NCI-H510A (cell line): ENCODE measurements around the gene HLA-DMB.
"Not testable (repeated sequence)": the region's sequence is repeated elsewhere in the genome, so short reads cannot be mapped to it uniquely, and the experiment has no call there.

Source experiments
- DNase-seq: peaks from one replicate; lab custom pipeline; 2025; lab: John Stamatoyannopoulos, UW

The HLA-DMB gene

DNA sequence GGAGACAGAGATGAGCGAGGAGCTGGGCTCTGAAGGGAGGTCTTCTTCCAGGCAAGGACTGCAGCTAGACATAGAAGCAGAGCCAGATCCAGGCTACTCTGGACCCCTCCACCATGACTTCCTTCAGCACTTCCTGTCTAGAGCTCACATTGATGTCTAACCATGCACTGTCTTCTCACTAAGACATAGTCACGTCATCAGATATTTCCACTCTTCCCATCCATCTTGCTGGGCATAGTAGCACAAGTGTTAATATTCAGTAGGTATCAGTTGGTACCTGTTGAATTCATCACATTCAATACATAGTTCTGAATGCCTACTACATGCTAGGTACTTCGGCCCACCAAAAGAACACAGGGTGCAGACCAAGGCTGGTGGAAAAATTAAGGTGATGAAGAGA, 9.2 kb upstream of the HLA-DMB start:
- no peak for DNase-seq

DNA sequence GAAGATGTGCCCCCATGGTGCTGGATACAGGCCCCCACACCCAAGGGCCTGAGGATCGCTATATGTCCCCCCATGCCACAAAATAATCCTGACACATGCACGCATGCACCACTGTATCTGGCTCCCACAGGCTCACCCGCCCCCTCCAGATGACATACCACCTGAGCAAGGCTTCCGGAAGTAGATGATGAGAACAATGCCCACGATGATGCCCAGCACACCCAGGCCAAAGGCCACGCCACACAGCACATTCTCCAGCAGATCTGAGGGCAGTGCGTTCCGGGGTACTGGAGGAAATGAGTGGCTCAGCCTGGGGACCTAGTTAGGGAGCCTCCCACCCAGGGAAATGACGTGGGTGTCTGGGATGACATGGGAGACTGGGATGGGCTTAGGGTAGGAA, 8.3 kb upstream of the HLA-DMB start:
- DNase-seq: no peak

DNA sequence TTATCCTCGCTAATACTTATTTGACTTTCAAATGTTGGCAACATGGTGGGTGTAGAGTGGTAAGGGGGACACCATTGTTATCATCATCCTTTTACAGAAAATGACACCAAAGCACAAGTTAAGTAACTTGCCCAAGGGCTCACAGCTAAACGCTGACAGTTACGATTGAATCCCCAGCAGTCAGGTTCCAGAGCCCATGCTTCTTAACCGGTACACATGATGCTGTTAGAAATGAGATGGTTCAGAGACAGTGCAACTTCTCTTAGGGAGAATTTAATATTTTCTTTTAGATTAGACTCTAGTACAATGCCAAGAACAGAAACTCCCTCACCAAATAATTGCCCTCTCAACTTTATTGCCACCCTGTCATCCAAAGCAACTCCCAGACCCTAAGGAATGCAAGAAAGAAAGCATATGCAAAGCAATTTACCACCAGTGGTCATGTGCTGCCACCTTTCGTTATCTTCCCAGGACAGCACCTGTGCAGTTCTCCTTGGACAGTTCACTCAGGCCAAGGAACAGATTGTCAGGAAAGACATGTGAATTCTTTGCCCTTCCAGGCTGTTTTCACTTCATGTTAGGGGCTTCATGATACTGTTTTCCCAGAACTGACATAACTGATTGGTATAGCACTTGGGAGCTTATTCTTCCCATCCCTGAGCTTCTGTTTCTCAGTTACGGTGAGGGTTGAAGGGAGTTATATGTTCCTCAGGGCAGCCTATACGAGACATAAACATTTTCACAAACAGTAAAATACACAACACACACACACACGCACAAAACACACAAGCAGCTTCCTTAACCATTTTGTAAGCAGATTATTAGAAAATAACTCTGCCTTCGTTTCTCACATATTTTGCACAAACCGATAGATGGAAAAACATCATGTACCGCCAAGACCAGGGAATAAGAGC, 7.0 kb upstream of the HLA-DMB start:
- DNase-seq: no peak

DNA sequence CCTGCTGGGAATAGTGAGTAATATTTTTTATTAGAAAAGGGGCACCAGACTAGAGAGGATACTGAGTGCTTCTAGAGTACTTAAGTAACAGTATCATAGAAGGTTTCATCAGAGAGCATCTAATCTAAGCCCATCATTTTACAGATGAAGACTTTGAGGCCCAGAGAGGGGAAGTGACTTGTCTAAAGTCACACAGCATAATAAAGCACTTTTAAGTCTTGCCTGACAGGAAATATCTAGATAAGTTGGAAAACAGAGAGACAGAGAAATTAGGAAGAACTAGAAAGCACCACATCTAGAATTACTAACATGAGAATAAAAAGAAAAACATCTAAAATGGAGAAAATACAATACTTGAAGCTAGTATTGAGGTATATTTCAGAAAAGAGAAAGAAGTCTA, 6.1 kb upstream of the HLA-DMB start:
- DNase-seq: no peak

DNA sequence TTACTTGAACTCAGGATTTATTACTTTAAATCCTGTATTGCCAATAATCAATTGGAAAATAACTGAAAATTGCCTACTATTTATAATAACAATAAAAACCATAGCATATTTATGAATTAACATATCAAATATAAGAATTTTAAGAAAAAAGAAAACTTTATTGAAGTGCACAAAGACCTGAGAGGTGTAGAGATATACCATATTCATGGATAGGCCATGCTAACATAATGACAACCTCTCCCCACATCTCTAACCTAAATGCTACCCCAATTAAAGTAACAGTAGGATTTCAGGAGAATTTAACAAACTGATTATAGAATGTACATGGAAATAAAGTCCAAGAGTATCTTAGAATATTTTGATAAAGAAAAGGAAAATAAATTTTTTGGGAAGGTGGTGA, 5.1 kb upstream of the HLA-DMB start:
- no peak for DNase-seq

DNA sequence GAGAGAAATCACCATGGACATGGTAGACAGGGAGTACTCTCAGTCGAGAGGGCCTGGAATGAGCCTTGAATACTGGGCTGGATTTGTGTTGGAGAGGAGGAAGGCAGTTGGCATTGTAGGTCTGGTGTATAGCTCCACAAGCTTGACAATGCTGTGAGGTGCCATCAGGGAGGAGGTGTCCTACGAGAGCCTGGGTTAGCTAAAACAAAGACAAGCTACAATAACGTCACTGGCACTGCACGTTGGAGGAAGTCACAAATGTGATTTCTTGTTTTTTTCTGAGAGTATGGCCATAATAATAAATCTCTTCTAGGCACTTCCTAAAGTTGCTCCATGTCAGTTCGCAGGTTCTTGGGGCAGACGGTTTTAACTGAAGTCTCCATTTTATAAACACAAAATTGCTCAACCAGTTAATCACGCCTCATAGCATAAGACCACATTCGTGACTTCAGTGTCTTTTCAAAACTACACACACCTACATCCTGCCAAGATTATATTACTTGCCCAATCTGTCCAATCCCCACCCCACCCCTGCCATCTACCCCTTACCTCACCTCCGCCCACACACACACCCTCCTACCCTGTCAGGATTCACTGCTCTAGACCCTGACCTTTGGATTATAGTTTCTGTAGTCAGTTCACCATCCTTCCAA, 4.4 kb upstream of the HLA-DMB start:
- DNase-seq: no peak

GRCh38 chr6:32943864-32944649, 3.2 kb upstream of the HLA-DMB start:
- DNase-seq: no peak

- not testable (repeated sequence) for DNase-seq
These were observed 1.8 kb upstream of the HLA-DMB start for GRCh38 chr6:32942555-32943123.

DNA sequence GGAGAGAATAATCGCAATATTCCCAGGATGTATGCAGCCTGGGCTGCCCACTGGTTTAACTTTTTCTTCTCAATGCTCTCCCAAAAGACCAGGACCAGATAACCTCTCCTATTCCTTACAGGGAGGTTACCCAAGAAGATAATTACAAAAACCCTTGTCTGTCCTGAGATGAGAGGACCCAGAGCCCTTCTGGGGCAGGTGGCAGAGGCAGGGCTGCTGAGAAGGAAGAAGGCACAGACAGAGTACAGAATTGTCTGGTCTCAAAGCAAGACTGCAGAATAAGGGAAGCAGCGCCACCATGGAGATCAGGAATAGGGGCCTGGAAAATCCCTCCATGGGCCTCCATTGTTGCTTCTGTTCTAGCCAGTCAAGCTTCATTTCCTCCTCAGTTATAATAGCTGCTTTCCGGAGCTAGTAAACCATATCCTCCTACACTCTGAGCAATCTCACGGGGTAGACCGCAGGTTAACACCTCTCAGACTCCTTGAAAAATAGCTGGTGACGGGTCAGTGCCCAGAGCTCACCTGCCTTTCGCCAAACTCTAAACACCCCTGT, 463 bp upstream of the HLA-DMB start:
- DNase-seq: no peak

GRCh38 chr6:32938494-32938893, 2.3 kb downstream of the HLA-DMB start:
- no peak for DNase-seq

GRCh38 chr6:32937230-32937633, 3.6 kb downstream of the HLA-DMB start:
- DNase-seq: no peak

DNA sequence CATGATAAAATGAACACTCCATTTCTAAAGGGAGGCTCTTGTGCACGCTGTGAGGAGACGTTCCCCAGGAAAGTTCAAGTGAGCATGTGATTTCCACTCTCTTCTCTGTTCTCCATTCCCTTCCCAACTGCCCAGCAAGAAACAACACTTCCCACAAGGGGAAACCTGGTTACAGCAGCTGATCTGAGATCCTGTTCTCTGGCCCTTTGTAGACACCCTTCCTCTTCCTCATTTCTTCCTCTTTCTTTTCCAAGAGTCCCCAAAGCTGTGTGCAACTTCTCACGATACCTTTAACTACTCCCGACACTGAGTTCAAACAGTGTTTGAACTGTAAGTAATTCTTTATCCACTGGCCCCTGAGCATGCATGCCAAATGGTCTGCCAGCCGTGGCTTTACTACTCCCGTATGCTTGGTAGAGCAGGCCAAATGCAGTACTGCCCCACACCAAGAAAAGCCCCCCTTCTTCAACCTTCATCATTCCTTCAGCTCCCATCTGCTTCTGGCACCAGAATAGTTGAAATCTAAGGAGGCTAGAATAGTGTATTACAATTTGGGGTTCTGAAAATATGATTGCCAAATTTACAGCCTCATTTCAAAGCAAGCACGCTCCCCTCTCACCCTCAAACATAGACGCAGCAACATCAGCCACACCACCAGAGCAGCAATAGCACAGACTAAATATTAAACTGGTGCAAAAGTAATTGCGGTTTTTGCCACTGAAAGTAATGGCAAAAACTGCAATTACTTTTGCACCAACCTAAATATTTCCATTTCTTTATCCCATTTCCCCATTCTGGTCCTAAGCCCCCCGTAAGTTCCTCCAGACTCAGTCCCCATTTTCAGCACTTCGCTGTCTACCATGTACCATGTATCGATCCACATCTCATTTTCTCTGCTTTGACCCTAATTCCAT, 4.3 kb downstream of the HLA-DMB start:
- DNase-seq: no peak

GRCh38 chr6:32935551-32936238, 5.1 kb downstream of the HLA-DMB start:
- no peak for DNase-seq

DNA sequence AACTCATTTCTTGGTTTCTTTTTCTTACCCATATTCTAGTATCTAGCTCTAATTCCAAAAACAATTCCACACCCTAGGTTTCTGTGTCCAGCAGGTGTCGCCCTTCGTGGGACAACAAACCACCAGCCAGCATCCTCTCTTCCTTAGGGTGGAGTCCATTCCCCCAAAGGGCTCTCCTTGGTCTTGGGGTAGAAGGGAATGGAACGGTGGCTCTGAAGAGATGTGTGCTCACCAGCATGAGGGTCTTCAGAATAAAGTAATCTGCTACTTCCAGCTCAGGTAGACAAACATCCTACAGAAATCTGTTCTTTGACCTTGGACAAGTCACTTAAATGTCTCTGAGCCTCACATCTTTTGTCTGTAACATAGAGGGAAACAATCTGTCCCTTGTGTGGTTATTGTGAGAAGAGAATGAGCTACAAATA, 7.2 kb downstream of the HLA-DMB start:
- DNase-seq: no peak

GRCh38 chr6:32932132-32932868, 8.5 kb downstream of the HLA-DMB start:
- DNase-seq: no peak

GRCh38 chr6:32931211-32931610, 9.6 kb downstream of the HLA-DMB start:
- DNase-seq: no peak

DNA sequence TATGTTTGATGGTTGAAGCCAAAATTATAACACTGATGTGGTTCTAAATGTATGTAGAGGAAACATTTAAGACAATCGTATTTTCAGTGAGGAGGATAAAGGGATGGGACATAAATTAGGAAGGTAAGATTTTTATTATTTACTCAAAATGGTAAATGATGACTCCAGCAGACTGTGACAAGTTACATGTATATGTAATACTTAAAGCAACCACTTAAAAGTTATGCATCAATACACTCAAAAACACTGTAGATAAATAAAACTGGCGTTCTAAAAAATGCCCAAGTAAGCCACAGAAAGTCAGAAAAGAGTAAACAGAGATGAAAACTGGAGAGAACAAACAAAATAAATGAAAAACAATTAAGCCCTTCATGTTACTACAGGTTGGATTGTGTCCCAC, 18.7 kb downstream of the HLA-DMB start:
- DNase-seq: no peak

GRCh38 chr6:32920715-32921114, 20.1 kb downstream of the HLA-DMB start:
- no peak for DNase-seq

GRCh38 chr6:32912951-32913350, 27.9 kb downstream of the HLA-DMB start:
- DNase-seq: no peak

DNA sequence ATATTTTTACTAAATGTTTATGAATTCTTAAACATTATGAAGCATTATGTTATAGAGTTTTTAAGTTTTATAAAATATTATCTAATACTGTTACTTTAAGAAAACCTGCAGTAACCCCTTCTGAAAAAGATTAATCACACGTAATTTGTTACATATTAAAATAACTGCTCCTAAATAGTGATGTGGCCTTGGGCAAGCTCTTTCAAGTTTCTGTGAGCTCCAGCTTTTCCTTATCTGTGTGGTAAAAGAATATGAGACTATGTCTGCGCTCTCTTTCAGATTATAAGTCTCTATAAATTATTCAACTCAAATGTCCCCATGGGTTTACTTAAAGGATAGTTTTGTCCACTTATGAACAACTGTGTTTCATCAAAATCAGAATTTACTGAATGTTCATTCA, 31.9 kb downstream of the HLA-DMB start:
- DNase-seq: no peak
